Natural killer cell treated with Interleukin-12 subunit alpha and Interleukin-12 subunit beta and Interleukin-15 and Interleukin-18, amount 100 ng/mL, for 72 hours (primary cell): ENCODE results near the gene UTY. TPM values are rescaled to one million over a fixed set of nuclear protein-coding genes. Genes with fewer than 3 reads are reported as not detected.

ENCODE experiments used
- ATAC-seq, 2 donors: fragments of 150-1000 bp; cut with Tn5 transposase in 1 of 2; sonication (Bioruptor Pico), chemical (Tn5 transposase) in 1 of 2; 2 replicates each; pipeline ENCODE4 v1.10.0; 2021
- DNase-seq: peaks from one replicate; pipeline ENCODE4 v3.0.0; 2022; ENCODE audit warnings: low spot score
- H3K27ac Mint-ChIP-seq, 2 donors: 1 replicate in 1 of 2; 2 replicates in 1 of 2; pipeline ENCODE4 v1.8.0; 2022; ENCODE audit warnings: mixed read lengths in 2 of 2, mild to moderate bottlenecking in 1 of 2, moderate library complexity in 1 of 2
- H3K27me3 Mint-ChIP-seq, 2 donors: 1 replicate in 1 of 2; 2 replicates in 1 of 2; pipeline ENCODE4 v1.8.0; 2022; ENCODE audit warnings: mixed read lengths in 2 of 2
- H3K36me3 Mint-ChIP-seq: one replicate; pipeline ENCODE4 v1.8.0; 2022; ENCODE audit warnings: mixed read lengths
- H3K4me1 Mint-ChIP-seq, 2 donors: 1 replicate in 1 of 2; 2 replicates in 1 of 2; pipeline ENCODE4 v1.8.0; 2022; ENCODE audit warnings: low read depth in 2 of 2, mixed read lengths in 2 of 2, mild to moderate bottlenecking in 1 of 2
- H3K4me3 Mint-ChIP-seq: one replicate; pipeline ENCODE4 v1.8.0; 2022; ENCODE audit warnings: mixed read lengths
- H3K9me3 Mint-ChIP-seq: 2 replicates; pipeline ENCODE4 v1.8.0; 2022; ENCODE audit warnings: mixed read lengths
- total RNA-seq, 2 donors: library from RNA; stranded (reverse); gene quantifications; one replicate each; pipeline ENCODE4 v1.2.3, GENCODE V29; 2022

Gene UTY
- total RNA-seq, 2 donors from 2014 or later = 38.9 TPM; not detected in 1

GRCh38 chrY:13227354-13227953, 252.4 kb downstream of the UTY start:
- no peaks in the 10 kb centered on the region for H3K27me3 Mint-ChIP-seq
- no peak overlapping the region for H3K4me3 Mint-ChIP-seq

GRCh38 chrY:13210961-13211646, 268.7 kb downstream of the UTY start:
- DNase-seq = no peak
- no peak overlapping the region for H3K4me3 Mint-ChIP-seq
- H3K4me1 Mint-ChIP-seq = no peaks in the 10 kb centered on the region
- H3K36me3 Mint-ChIP-seq = no peaks in the 10 kb centered on the region
- ATAC-seq = no peak
- no peaks in the 10 kb centered on the region for H3K9me3 Mint-ChIP-seq
- no peaks in the 10 kb centered on the region for H3K27me3 Mint-ChIP-seq
- H3K27ac Mint-ChIP-seq = no peak overlapping the region

More at GRCh38 chrY:13227354-13227953, 252.4 kb downstream of the UTY start:
- Mint-ChIP-seq H3K36me3 (peaks cover under 1% of the 10 kb centered on the region), H3K9me3 (no peaks in the 10 kb centered on the region), H3K27ac (no peak overlapping the region), H3K4me1 (peaks cover 0 to under 1% of the 10 kb centered on the region in 2 donors)
- no peak for ATAC-seq
- no peak for DNase-seq

GRCh38 chrY:13205214-13205613, 274.6 kb downstream of the UTY start:
- Mint-ChIP-seq H3K36me3 (no peaks in the 10 kb centered on the region), H3K27me3 (no peaks in the 10 kb centered on the region), H3K4me1 (no peaks in the 10 kb centered on the region), H3K4me3 (no peak overlapping the region), H3K9me3 (no peaks in the 10 kb centered on the region), H3K27ac (no peak overlapping the region)
- ATAC-seq = no peak
- no peak for DNase-seq

Other genes starting within 250 kb of the UTY start
- gene TMSB4Y, start 223.9 kb upstream of the UTY start, total RNA-seq = under 1 TPM in 1 of 2 donors, not detected in 1; 0.95 TPM